DND-41 (cell line): ENCODE data around the gene SLC10A6.

Experiments used
- EZH2 ChIP-seq: IDR thresholded peaks from 3 replicates; pipeline ENCODE4 v1.6.1; 2012; ENCODE audit warnings: borderline replicate concordance, low read depth, mild to moderate bottlenecking, moderate library complexity, low read length, inconsistent platforms; ENCODE audit not compliant: severe bottlenecking
- TF ChIP-seq, protein P1 (sequence below): IDR thresholded peaks from 2 replicates; pipeline ENCODE4 v1.5.1; 2012; ENCODE audit warnings: borderline replicate concordance, low read length, moderate library complexity, mild to moderate bottlenecking; ENCODE audit not compliant: poor library complexity, severe bottlenecking; ENCODE audit errors: extremely low read depth

- TF ChIP-seq, protein P1, sequence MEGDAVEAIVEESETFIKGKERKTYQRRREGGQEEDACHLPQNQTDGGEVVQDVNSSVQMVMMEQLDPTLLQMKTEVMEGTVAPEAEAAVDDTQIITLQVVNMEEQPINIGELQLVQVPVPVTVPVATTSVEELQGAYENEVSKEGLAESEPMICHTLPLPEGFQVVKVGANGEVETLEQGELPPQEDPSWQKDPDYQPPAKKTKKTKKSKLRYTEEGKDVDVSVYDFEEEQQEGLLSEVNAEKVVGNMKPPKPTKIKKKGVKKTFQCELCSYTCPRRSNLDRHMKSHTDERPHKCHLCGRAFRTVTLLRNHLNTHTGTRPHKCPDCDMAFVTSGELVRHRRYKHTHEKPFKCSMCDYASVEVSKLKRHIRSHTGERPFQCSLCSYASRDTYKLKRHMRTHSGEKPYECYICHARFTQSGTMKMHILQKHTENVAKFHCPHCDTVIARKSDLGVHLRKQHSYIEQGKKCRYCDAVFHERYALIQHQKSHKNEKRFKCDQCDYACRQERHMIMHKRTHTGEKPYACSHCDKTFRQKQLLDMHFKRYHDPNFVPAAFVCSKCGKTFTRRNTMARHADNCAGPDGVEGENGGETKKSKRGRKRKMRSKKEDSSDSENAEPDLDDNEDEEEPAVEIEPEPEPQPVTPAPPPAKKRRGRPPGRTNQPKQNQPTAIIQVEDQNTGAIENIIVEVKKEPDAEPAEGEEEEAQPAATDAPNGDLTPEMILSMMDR = no peak
- TF ChIP-seq EZH2 = no peak
These were observed 58.1 kb downstream of the SLC10A6 start for GRCh38 chr4:86791126-86791525.
